ENCODE data around the gene CUEDC1.

CUEDC1 gene, protein sequence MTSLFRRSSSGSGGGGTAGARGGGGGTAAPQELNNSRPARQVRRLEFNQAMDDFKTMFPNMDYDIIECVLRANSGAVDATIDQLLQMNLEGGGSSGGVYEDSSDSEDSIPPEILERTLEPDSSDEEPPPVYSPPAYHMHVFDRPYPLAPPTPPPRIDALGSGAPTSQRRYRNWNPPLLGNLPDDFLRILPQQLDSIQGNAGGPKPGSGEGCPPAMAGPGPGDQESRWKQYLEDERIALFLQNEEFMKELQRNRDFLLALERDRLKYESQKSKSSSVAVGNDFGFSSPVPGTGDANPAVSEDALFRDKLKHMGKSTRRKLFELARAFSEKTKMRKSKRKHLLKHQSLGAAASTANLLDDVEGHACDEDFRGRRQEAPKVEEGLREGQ

DNA sequence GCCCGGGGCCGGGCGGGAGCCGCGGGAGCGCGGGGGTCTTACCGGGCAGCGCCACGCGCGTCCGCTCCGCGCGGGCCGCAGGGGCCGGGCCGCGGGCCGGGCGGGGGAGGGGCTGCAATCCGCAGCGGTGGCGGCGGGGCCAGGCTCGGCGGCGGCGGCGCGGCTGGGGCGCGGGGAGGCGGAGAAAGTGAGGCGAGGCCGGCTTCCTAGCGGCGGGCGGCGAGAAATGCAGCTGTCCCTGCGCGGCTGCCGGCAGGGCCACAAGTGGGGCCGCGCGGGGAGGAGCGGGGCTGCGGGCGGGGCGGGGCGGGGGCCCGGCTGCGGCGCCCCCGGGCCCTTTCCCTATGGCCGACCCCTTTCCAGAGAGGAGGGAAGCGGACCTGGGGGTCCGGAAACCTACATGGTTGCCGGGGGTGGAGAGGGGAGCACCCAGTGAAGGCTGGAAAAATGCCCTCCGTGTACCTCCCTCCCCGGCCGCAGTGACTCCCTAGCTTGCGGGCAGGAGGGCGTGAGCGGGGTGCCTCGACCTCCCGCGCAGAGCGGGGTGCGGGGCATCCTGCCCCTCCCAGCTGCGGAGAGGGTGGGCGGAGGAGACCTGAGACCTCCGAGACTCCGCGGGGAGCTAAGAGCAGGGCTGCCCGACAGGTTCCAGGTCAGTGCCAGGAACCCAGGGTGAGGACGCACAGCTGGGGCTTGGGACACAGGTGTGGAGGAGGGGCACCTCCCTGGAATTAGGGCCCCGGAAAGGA, at the start of gene CUEDC1:
Gene CUEDC1, minus strand, starts transcription at position 230 of the 749 bp plus-strand sequence. CDS start 69,848 bp downstream, outside the sequence.
- peak; percentile 77 for DNase-seq

DNA sequence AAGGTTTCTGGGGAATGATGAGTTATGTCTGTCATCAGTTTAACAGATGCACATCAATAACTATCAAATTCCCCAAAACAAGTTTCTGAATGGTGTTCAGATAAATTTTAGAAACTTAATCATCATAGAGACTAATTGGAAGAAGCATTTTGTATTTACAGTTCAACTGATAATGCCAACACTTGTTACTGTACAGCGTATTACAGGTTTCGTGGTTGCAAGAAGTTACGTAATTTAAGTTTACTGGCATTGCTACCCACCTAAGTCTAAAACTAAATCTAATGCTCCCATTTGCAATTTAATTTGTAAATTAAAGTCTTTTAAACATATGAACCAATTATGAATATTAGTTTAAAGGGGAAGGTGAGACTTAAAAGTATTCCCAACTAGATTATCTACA, 48.8 kb upstream of the CUEDC1 start:
- no peak for DNase-seq

DNA sequence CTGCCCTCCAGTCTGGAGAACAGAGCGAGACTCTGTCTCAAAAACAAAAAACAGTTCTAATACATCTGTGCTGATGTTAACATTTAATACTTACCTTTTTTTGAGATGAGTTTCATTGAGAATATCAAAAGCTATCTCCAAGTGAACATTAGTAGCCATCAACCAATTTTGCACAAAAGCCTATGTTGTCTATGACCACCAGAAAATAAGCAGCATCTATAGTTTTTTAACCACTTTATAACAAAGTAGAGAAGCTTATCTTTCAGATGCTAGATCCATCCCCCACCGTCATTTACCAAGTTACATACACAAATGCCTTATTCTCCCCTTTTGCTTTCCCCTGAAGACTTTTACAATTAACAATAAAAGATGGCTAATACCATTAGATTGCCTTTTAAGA, 47.8 kb upstream of the CUEDC1 start:
- no peak for DNase-seq

DNA sequence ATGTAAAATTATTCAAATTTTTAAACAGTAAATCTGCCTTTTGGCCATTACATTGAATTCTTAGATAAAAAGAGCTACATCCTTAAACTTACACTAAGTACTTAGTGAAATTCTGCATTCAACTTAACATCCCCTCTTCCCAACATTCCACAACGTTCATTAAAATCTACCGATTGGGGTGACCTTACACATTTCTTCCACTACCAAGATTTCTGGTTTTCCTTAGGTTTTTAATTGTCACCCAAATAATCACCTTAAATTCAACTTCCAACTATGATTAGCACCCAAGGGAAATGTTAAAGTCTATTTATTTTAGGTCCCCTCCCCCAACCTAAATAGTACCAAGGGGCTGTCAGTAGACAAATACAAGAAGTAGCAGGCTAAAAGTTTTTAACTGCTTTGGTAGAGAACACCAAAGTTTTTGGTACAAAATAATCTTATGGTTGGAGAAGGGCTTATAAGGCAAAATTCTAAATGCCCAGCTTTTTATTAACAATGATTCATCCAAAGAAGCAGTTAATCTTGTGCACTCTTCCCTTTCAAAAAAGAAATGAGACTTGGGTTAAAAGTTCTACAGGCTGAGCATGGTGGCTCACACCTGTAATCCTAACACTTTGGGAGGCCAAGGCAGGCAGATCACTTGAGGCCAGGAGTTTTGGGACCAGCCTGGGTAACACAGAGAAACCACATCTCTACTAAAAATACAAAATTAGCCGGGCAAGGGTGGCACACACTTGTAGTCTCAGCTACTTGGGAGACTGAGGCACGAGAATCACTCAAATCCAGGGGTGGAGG, 47.1 kb upstream of the CUEDC1 start:
- DNase-seq, result no peak

DNA sequence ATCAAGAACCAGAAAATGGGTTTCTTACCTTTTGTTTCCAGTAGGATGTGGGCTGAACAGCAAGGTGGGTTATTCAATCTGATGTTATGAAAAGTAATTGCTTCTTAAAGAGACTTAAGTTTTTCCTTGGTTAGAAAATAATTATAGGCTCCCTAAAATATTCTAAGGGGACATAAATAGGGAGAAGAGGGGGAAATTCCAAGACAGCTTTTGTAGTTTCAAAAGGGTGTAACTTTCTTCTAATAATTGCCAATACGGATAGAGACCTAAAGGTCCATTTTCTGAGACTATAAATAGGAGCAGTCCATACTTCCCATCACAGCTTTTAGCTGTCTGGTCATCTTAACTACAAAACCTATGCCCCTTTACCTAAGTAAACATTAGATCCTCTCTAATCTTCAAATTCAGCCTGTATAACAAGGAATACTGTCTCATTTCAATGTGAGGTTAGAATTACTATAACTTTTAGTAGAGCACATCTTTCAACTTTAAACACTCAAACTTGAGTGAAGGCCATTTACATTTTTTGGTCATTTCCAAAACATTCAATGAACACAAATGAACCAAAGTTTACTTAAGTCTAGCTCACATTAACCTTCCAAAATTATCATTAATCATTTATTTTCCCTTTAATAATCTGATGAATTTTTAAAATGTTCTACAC, 46.4 kb upstream of the CUEDC1 start:
- DNase-seq, result no peak

DNA sequence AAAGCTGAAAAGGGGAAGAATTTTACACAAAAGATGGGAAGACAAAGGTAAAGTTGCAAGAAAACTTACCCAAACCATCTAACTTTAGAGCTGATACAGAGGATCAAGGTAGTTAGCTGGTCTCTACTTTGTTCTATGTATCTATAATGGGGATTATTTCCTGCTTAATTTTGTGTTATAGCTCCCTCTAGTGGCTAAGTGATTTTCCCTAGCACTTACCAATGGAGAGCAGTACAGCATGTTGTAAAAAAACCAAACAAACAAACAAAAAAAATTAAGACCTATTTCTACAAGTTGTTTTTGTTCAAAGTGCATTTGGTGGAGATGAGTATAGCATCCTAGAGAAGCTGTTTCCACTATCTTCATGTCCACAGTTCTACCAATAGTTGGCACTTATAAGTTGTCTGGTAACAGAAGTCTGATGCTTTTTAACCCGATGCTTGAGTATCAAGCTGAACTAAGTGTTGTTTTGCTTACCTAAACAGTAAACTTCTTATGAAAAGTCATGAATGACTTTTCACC, 44.3 kb upstream of the CUEDC1 start:
- no peak for DNase-seq

DNA sequence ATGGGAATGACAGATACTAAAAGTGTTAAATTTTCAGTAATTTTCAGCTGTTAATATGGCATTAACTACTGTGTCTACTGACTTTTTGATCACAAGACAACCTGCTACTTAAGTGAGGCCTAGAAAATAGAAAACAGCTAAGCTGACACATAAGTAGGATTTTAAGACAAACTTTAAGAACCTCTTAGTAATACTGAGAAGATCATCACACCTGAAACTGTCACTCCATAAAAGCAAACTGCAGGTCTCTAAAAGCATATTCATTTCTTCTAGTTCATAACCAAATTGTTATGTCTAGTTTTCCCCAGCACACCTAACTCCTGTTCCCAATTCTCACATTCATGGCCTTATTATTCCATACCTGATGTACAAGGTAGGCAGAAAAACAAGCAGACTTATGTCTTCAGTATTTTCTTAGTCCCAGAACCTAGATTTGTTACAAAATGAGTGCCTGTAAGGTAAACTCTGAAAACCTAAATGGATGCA, 43.8 kb upstream of the CUEDC1 start:
- DNase-seq, result no peak

DNA sequence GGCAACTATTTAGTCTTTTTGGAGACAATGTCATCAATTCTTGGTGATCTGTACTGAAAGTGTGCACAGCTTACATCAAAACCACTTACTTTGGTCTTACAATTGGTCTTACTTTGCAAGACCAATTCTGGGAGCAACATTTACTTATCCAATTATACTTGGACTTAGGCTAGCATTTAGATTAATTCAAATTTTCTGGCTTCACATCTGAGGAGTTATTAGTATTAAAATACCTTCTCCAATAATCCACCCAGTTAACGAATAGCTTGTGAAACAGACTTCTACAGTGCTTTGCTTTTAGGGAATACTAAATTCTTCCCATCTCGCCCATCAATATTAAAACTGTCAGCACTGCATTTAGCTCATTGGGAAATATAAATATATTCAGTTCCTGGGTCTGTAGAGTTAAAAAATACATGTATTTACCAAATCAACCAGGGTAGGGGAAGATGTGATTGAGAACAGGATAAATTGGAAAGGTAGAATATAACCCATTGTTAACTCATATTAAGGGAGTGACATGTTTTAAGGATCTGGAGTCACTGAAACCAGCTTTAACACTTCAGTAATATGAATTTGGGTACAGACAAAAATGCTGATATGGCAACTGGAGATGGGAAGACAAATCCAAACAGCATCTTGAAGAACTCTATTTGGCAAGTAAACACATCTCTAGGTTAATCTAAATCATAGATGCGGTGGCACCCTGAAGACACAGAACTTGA, 42.0 kb upstream of the CUEDC1 start:
- DNase-seq, result no peak

DNA sequence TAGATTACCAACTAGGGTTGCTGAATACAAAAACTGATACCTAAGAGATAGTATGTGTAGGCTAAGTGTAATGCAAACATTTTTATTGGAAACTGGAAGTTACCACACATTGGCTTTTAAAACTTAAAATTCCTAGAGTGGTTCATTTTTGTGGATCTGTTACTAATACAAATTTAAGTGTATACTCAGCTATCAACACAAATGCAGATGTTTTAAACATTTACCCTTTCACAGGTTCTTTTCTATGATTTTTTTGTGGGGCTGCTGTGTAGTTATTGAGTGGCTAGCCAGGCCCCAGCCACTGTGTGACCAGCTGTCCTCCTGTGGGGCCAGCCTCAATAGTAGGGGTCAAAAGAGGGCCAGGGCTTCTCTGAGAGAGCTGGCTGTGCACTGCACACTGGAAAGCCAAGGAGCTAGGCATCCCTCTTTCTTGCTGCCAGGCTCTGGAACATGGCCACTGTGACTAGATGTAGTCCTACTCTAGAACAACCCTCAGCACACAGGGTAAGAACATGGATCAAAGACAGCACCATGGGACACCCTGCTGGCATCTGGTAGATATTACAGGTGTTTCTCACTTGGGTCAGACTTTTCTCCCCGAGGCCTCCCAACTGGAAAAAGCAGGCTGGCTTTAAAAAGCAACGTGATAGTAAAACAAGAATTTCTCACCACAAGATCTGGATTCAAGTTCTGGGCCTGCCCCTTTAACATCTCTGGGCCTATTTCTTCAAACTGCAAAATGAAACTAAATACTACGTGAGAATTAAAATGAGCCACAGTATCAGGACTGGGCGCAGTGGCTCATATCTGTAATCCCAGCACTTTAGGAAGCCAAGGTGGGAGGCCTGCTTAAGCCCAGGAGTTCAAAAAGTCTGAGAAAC, 40.1 kb upstream of the CUEDC1 start:
- DNase-seq, result peak; percentile 53

DNA sequence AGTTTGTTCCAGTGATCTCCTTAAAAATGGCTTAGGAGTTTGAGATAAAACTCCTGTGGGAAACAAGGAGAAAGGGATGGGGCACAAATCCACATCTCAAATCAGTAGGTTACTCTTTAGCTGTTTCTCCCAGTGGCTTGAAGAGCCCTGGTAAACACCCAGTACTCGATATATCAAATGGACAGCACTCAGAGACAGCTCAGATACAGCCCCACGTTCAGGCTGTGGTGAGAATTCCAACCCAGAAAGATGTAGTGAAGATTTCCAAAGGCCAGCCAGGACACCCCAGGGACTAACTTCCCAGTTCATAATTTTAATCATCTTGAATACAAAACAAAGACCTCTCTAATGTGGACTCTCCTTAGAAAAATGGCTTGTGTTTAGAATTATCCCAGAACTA, 39.2 kb upstream of the CUEDC1 start:
- no peak for DNase-seq

DNA sequence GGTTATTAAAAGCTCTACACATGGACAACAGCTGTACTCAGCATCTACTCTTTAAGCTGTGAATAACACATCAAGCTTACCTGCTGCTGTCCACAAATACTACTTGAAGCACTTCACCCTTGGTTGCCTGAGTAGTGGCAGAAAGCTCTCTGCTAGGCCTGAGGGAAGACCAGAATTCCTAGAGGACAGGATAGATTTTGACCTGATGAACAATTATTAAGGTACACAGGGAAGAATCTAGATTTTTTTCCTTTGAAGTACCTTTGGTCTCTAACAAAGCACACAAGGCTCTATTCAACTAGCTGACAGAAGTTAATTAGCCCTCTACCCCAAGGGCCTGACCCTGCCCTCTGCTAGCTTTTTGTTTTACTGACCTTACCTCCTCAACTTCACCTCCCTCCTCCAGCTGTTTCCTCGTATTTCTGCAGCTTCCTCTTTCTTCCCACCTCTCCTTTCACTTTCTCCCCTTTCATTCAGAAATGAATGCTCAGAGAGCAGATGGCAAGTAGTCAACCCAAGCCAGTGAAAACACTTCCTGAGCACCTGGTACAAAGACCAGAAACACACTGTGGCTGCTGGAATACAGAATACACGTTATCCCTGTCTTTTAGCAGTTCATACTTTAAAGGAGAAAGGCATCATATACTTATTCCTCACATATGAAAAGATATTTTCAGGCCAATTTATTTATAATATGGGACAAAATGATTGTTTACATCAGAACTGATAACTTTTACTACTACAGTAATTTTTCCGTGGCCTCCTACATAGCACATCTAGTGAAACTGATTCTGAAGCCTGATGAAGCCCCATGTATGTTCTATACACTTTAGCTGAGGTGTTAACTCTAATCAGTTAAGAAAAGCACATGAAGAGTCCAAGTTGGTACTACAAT, 38.5 kb upstream of the CUEDC1 start:
- no peak for DNase-seq

DNA sequence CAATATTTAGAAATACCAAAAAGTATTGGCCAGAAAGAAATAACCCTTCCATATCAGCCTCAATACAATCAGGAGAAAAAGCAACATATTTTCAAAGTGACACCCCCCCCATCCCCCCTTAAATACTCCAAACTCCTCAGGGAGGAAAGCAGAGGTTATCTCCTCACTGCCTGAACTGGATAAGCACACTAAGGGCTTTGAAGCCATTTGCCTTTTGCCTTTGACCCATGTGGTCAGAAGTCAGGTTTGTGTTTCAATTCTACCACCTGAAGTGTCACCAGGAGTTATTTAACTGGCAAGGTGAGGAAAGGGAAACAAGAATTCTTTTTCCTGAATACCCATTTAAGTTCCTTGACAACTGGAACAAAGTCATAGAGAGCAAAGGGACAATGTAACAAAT, 36.3 kb upstream of the CUEDC1 start:
- no peak for DNase-seq

DNA sequence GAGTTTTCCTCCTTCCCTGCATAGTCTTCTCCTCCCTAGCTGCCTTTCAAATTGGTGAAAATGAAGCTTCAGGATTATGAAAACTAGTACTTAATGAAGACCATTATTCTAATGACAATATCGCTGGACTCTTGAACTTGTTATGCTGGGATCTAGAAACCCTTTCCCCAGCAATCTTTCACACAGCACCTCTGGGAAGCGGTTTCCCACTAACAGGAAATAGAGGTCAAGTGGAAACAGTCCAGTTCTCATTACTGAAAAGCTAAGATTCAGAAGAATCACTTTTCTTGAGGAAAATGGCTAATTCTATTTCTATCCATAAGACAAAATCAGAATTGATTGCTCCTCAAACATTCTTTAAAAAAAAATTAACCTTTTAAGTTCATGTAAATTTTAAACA, 34.8 kb upstream of the CUEDC1 start:
- DNase-seq, result no peak

DNA sequence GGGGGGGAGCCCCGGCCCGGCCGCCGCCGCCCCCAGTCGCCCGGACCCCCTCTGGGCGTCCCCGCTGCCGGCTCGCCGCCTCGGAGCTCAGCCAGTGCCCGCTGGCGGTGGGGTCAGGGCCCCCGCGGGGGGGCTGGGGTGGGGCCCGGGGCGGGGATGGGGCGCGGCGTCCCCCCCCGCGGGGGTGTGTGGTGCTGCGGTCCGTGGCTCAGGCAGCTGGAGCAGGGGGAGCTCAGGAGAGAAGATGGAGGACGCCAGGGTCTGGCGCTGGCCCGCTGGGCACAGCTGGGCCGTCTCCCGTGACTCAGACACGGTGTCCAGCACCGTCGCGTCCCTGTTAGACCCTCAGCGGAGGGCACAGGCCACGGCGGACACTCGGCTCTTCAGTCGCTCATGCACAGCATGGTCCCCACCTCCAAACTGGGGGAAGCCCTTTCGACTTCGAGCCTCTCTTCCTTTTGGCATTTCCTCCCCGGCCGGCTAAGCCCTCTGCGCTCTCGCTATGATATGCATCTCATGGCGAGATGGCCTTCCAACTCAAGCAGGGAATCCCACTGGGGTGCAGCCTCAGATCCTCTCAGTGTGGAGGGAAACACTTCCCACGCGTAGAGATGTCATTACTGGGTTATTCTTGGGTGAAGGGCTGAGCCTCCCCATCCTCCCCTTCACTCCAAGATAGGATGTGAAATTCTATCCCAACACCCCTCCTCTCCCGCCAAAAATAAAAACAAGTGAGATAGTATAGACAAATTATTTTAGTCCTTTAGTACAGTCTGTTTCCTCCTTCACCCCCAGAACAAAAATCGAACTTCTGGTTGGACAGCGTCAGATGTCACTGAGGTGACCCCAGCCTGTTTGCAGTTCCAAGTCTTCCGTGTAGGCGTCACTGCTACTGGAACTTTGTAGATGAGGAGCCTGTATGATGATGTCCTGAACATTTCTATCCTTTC, 33.4 kb upstream of the CUEDC1 start:
- peak; percentile 72 for DNase-seq

DNA sequence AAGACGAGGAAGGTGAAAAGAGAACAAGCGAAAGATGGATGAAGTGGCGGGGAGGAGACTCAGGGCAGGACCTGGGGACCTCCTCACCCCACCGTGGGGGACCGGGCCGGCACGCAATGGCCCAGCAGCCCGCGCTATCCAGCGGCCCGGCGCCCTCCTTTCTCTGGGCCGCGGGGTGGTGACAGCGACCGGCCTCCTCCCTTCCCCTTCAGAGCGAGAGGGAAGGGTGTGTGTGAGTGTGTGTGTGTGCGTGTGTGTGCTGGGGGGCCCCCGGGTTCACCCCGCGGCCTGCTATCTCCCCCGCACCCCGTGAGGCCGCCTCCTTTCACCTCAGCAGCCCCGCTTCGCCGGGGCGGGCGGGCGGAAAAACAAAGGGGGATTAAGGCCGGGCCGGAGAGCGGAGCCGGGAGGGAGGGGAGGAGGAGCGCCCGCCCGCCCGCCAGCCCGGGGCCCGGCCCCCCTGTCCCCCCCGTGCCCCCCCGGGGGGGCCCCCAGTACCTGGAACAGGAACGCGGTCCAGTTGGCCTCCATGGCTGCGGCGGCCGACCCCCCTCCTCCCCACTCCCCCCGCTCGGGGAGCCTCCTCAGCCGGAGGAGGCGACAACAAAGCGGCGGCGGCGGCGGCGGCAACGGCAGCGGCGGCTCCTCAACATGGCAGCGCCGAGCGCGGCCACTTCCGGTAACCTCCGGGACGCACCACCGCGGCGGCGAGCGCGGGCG, 32.5 kb upstream of the CUEDC1 start, which contains the start of gene VEZF1:
Gene VEZF1, minus strand, starts transcription at position 674 of the 720 bp plus-strand sequence. Its CDS starts 143 bp downstream, at position 531.
- peak; percentile 83 for DNase-seq

DNA sequence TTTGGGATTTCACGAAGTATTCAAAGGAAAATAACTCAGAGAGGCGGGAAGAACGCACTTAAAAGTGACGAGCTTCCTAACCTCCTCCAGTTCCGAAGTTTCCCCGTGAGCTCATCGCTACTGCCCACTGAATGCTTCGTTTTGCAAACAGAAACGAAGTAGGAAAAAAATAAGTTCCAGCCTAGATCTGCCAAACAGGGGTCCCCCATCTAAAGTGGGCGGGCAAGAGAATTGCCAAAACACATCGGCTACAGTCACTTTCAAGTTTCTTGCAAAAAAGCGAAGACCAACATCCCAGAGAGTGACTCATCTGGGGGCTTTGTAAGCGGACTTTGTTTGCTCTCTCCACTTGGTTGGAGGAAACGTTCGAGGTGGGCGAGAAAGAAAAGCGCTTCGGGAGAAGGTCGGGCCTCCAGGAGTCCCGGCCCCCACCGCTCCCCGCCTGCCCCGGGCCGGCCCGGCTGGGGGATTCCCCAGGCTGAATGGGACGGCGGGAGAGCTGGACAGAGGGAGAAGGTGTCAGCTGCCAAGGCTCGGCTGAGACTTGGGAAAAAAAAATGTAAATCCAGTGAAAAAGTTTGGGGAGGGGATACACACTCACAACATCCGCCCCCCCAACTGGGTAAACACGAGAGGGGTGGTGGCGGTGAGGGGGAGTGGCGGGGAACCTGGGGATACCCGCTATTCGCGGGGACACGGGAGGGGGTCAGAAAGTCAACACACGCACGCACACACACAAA, 31.8 kb upstream of the CUEDC1 start:
- peak; percentile 42 for DNase-seq

DNA sequence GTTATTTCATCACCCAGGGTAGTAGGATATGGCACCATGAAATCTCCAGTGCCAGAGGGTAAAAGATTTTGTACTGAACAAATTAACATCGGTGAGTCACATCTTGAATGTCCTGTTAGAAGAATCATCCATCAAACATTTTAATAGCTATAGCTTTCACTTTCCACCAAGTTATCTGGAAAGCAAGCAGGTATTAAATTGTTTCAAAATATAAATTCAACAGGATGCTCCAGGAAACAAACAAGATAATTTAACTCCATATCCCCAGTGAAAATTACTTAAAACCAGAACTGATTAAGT, 30.4 kb upstream of the CUEDC1 start:
- DNase-seq, result no peak
